Measurements from ENCODE around the gene MACROD2. TPM values are rescaled to one million over a fixed set of nuclear protein-coding genes. Genes with fewer than 3 reads are reported as not detected.

The MACROD2 gene
- total RNA-seq, 1 experiment from 2014 or later: 1.6 TPM

GRCh38 chr20:15439551-15439950, 1444.2 kb downstream of the MACROD2 start:
- no peaks in the 10 kb centered on the region for H4K20me1 ChIP-seq (ENCODE audit: control insufficient read depth, insufficient read depth, insufficient read length)
- no peak overlapping the region for H3K27ac ChIP-seq (ENCODE audit: insufficient read length, low read depth, low read length)
- no peak overlapping the region for H3K23ac ChIP-seq (ENCODE audit: insufficient read length, low read depth, low read length)
- H4K8ac ChIP-seq (replicated peaks; ENCODE audit: insufficient read length, low read depth, low read length): no peak overlapping the region
- no peaks in the 10 kb centered on the region for H3K9me3 ChIP-seq (ENCODE audit: control insufficient read depth, low read depth, low read length)
- H3K9ac ChIP-seq (ENCODE audit: extremely low read depth, insufficient read length, low read length): no peak overlapping the region
- no peak overlapping the region for H2AFZ ChIP-seq (ENCODE audit: low read length)
- no peaks in the 10 kb centered on the region for H3K79me2 ChIP-seq (ENCODE audit: insufficient read depth, low read length)
- no peak overlapping the region for H3K18ac ChIP-seq (ENCODE audit: insufficient read length, low read depth, low read length)
- H3K4me2 ChIP-seq (ENCODE audit: insufficient read depth, insufficient read length, low read length): no peak overlapping the region
- H3T11ph ChIP-seq (ENCODE audit: low read length): no peak overlapping the region
- H4K91ac ChIP-seq (ENCODE audit: insufficient read length, low read depth, low read length): no peak overlapping the region
- no peak overlapping the region for H2BK15ac ChIP-seq (ENCODE audit: low read depth, low read length)
- no peak overlapping the region for H2AK5ac ChIP-seq (ENCODE audit: insufficient read length, low read length)
- peaks cover 19 to 23% of the 10 kb centered on the region in 2 experiments for H3K4me1 Mint-ChIP-seq
- no peak overlapping the region for H3K14ac ChIP-seq (ENCODE audit: insufficient read depth, low read length)
- H2BK5ac ChIP-seq (ENCODE audit: insufficient read length, low read length): no peak overlapping the region
- no CpG with 5 or more reads among the region's 3 CpGs for WGBS (ENCODE audit: extremely low coverage, insufficient read length, low lambda C conversion rate)
- no peak overlapping the region for H2BK120ac ChIP-seq (ENCODE audit: low read depth, low read length, poor library complexity, severe bottlenecking)
- peaks cover 5 to 16% of the 10 kb centered on the region in 2 experiments for H3K9me3 Mint-ChIP-seq
- no peak overlapping the region for H3K4me3 Mint-ChIP-seq
- peaks cover 0 to 5% (median 0%) of the 10 kb centered on the region in 3 experiments; a peak in 2 of 7 replicates for H3K36me3 Mint-ChIP-seq (ENCODE audit: insufficient read depth in 1 of 3, low read depth in 3 of 3)
- H3K56ac ChIP-seq (ENCODE audit: insufficient read length, low read depth, low read length): no peak overlapping the region
- H3K4ac ChIP-seq (ENCODE audit: low read depth, low read length): no peak overlapping the region
- no peak for TF ChIP-seq CTCF (conservative IDR thresholded peaks at IDR 0.05)
- no peak overlapping the region for H4K5ac ChIP-seq (ENCODE audit: insufficient read length, low read depth, low read length)
- H3K4me1 ChIP-seq (ENCODE audit: insufficient read depth, low read length): peaks cover 5% of the 10 kb centered on the region; the same call in 1 of the 2 replicates
- no peak for DNase-seq
- no peaks in the 10 kb centered on the region for H3K23me2 ChIP-seq (ENCODE audit: insufficient read length, low read depth, low read length, poor library complexity, severe bottlenecking)
- H2BK20ac ChIP-seq (ENCODE audit: low read depth, low read length, poor library complexity, severe bottlenecking): no peak overlapping the region
- H2BK12ac ChIP-seq (ENCODE audit: insufficient read length, low read depth, low read length): no peak overlapping the region
- no peaks in the 10 kb centered on the region for H3K79me1 ChIP-seq (ENCODE audit: insufficient read depth, low read depth, low read length, poor library complexity, severe bottlenecking)
- H3K27ac Mint-ChIP-seq: peak overlapping the region in 1 of 3 experiments; percentile 33; a peak in 2 of 7 replicates
- H3K27me3 Mint-ChIP-seq (ENCODE audit: low read depth): no peaks in the 10 kb centered on the region
- H3K27me3 ChIP-seq (ENCODE audit: insufficient read depth, low read length): no peaks in the 10 kb centered on the region

Measured in H9 (cell line).